Measurements from ENCODE around the gene BRCC3. TPM values are rescaled to one million over a fixed set of nuclear protein-coding genes. Genes with fewer than 3 reads are reported as not detected.
A peak's percentile ranks its signal among the peaks of the same experiment; 100 is the strongest.

Gene BRCC3
- 3.5 and 9.1 TPM in 2 replicates for total RNA-seq (2014; rRNA removed; shearing (Covaris generic); ENCODE audit: low replicate concordance)

- in situ Hi-C loops (cut with HindIII; ENCODE audit: low pct_unique_long_range_greater_than_20kb, low sequenced_read_pairs): no loop called here
- DNase-seq (ENCODE audit: low read depth): peak; percentile 60
These were observed at the start of gene BRCC3, which contains the start of the genes CMC4 and MTCP1 for GRCh38 chrX:155070975-155071693. BRCC3 (plus strand) TSS chrX:155071508; CDS start chrX:155071528, 20 bp downstream. CMC4 (minus strand) TSS chrX:155071136; CDS start chrX:155064023, 7,113 bp downstream. MTCP1 (minus strand) TSS chrX:155071136; CDS start chrX:155066010, 5,126 bp downstream.

DNA sequence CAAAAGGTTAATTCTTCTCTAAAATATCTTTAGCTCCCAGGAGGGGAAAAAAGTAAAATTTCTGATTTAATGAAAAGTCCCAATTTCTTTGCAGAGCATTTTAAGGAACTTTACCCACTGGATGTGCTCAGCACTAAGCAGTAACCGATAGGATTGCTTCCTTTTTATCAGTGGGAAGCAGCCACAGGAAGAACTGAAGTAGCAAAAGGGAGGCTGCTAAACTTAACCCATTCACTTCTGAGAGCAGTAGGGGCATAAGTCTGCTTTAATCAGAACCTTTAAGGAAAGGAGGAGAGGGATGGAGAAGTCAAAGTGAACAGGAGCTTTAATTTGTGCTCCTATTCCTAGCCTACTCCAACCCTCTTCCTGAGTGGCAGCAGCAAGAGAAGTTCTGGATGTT lies 48.7 kb upstream of the BRCC3 start, which contains the start of gene F8:
Gene F8, minus strand, starts transcription at position 139 of the 400 bp plus-strand sequence. CDS start 171 bp downstream, outside the sequence.
- no peak for DNase-seq (ENCODE audit: low read depth)
- in situ Hi-C loops (cut with HindIII; ENCODE audit: low pct_unique_long_range_greater_than_20kb, low sequenced_read_pairs): no loop called here

GRCh38 chrX:155023907-155024833 lies 47.1 kb upstream of the BRCC3 start:
- in situ Hi-C loops (cut with HindIII; ENCODE audit: low pct_unique_long_range_greater_than_20kb, low sequenced_read_pairs): no loop called here
- DNase-seq (ENCODE audit: low read depth): no peak

DNA sequence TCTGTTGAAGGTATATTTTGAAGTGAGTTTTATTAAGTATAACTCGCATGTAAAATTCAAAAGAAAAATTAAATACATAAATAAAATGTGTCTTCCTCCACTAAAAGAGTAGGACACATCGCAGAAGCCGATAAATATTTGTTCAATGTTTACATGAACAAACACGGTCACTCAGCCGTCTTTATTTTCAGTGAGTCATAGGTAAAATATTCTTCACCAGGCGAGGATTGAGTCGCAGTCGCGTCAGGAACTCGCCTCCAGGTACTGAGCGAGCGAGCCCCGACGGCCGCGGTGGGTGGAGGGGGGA lies 44.9 kb upstream of the BRCC3 start:
- DNase-seq (ENCODE audit: low read depth): no peak
- in situ Hi-C loops (cut with HindIII; ENCODE audit: low pct_unique_long_range_greater_than_20kb, low sequenced_read_pairs): no loop called here

DNA sequence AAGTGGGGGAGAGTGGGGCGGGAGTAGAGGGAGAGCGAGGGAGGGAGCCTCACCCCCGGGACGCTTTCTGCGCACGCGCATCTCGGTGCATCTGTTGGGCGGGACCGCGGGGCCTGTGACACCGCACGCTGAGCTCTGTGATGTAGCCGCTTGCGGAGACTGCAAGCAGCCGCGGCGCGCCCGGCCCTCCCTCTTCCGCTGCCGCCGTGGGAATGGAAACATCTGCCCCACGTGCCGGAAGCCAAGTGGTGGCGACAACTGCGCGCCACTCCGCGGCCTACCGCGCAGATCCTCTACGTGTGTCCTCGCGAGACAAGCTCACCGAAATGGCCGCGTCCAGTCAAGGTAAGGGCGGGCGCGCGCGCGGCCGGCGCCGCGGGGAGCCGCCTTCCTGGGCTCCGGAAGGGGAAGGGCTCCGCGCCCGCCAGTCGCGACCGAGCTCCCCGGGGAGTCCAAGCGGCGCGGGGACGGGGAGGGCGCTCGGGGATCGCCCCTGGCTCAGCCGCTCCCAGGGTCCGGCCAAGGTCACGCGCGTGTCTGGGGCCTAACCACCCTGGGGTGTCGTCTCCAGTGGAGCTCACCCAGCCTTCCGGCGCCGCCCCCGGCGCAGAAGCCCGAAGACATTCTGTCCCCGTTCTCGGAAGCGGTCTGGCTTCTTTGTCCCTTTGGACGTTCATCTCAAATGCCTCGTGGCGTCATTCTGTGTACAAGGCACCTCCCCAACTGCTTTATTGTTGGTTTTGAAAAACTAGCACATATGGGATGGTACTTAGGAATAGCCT lies 44.4 kb upstream of the BRCC3 start, which contains the start of gene FUNDC2:
Gene FUNDC2, plus strand, starts transcription at position 118 of the 782 bp plus-strand sequence. Its CDS starts 95 bp downstream, at position 213.
- in situ Hi-C loops (cut with HindIII; ENCODE audit: low pct_unique_long_range_greater_than_20kb, low sequenced_read_pairs): no loop called here
- DNase-seq (ENCODE audit: low read depth): peak; percentile 96

DNA sequence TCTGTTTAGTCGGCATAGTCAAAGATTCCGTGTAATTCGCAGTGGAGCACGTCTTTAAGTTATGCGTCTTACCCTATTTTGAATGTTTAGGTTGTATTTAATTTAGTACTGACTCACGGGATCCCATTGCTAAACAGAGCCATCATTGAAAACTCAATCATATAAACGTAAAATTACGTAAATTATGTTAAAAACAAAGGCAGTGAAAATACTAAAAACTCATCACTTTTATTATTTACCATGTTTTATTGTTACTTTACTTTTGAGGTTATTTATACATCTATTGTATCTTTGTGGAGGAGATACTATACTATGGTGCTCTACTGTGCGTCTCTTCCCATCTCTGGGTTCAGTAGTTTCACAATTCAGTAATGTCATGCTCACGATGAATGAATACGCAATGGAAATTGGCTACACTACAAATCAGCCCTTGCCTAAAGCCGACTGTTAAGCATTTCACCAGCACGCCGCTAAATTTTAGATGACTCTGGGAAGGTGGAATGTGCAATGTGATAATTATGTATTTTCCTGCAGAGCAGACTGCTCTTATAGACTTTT lies 43.7 kb upstream of the BRCC3 start:
- in situ Hi-C loops (cut with HindIII; ENCODE audit: low pct_unique_long_range_greater_than_20kb, low sequenced_read_pairs): no loop called here
- DNase-seq (ENCODE audit: low read depth): peak; percentile 40

DNA sequence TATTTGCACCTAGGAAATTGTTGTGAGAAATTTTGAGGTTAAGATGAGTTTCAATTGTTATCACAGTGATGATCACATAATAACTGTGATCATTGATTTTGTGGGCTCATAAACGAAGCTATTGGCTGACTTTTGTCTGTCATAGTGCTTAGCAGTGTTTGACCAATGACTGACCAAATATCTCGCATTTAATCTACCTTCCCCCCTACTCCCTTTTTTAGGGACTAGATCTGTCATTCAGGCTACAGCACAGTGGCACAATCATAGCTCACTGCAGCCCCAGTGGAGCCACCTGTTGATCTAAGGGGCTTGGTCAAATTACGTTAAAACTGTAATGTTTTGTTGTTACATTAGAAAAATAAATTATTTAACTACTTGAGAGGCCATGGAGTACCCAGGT lies 43.2 kb upstream of the BRCC3 start:
- no peak for DNase-seq (ENCODE audit: low read depth)
- in situ Hi-C loops (cut with HindIII; ENCODE audit: low pct_unique_long_range_greater_than_20kb, low sequenced_read_pairs): no loop called here

DNA sequence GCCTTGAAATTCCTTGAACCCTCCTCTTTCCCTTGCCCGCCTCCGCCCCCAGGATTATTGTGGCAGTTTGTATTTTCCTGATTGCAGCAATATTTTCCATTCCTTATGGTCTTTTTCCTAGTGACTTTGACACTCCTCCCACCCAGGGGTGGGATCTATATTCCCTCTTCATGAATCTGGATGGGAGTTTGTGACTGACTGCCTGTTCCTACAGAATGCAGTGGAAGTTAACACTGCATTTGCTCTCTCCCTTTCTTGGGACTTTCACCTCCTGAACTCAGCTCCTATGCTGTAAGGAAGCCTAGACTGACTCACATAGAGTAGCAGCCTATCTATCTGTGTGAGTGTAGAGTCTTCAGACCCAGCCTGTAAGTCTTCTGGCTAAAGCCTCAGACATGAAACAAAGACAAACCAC lies 42.4 kb upstream of the BRCC3 start:
- in situ Hi-C loops (cut with HindIII; ENCODE audit: low pct_unique_long_range_greater_than_20kb, low sequenced_read_pairs): no loop called here
- DNase-seq (ENCODE audit: low read depth): peak; percentile 26

- in situ Hi-C loops (cut with HindIII; ENCODE audit: low pct_unique_long_range_greater_than_20kb, low sequenced_read_pairs): no loop called here
- no peak for DNase-seq (ENCODE audit: low read depth)
These were observed 39.7 kb upstream of the BRCC3 start for GRCh38 chrX:155031657-155032056.

- in situ Hi-C loops (cut with HindIII; ENCODE audit: low pct_unique_long_range_greater_than_20kb, low sequenced_read_pairs): no loop called here
- no peak for DNase-seq (ENCODE audit: low read depth)
These were observed 35.6 kb upstream of the BRCC3 start for GRCh38 chrX:155035688-155036087.

DNA sequence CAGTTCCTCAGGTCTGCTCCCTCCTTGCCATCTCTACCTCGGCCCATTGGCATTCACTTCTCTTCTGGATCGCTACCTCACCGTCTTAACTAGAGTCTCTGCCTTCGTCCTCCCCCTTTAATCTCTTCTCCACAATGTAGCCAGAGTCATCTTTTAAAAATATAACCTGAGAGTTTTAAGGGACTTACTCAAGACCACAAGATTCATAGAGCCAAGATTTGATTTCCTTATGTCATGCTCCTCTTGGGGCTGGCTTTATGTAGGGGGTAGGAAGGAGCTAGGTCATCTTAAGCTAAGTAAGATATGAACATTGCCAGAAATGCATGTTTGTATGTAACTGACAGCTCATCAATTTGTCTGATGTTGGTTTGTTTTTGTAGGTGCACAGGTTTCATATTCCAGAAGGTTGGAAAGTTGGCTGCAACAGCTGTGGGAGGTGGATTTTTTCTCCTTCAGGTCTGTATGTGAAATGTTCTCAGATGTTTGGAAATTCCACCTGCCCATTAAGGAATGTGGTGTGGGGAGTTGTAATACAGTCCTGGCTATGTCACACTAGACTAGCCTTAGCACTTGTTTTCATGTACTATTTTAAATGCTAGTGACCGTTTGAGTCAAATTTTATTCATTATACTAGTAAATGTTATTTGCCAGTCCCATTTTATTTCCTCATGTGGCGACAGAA lies 25.0 kb upstream of the BRCC3 start:
- no peak for DNase-seq (ENCODE audit: low read depth)
- in situ Hi-C loops (cut with HindIII; ENCODE audit: low pct_unique_long_range_greater_than_20kb, low sequenced_read_pairs): no loop called here

GRCh38 chrX:155046811-155047528 lies 24.3 kb upstream of the BRCC3 start:
- in situ Hi-C loops (cut with HindIII; ENCODE audit: low pct_unique_long_range_greater_than_20kb, low sequenced_read_pairs): no loop called here
- no peak for DNase-seq (ENCODE audit: low read depth)

- DNase-seq (ENCODE audit: low read depth): no peak
- in situ Hi-C loops (cut with HindIII; ENCODE audit: low pct_unique_long_range_greater_than_20kb, low sequenced_read_pairs): no loop called here
These were observed 22.2 kb upstream of the BRCC3 start for GRCh38 chrX:155048977-155049619.

DNA sequence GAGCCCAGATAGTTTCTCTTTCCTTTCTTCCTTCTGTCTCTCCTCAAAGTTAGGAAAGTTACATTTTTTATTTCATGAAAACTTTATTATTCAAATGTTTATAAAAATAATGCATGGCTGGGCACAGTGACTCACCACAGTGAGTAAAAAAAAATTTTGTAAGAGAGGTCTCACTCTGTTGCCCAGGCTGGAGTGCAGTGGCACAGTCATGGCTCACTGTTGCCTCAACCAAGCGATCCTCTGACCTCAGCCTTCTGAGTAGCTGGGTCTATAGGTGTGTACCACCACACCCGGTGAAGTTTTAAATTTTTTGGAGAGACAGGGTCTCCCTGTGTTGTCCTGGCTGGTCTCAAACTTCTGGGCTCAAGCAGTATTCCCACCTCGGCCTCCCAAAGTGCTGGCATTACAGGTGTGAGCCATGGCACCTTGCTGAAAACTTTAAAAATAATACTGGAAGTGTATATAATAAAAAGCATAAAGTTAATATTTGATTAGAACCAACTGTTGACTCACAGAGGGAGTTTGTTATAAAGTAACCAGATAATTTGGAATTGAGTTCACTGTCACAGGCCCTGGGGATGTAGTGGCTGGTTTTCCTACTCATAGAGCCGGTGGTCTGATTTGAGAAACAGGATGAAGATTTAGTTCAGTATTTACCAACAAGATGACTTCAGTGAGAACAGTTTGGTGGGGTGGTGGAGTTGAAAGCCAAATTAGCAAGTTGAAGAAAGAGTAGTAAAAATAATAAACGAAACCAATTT lies 18.4 kb upstream of the BRCC3 start:
- peak; percentile 69 for DNase-seq (ENCODE audit: low read depth)
- in situ Hi-C loops (cut with HindIII; ENCODE audit: low pct_unique_long_range_greater_than_20kb, low sequenced_read_pairs): no loop called here

DNA sequence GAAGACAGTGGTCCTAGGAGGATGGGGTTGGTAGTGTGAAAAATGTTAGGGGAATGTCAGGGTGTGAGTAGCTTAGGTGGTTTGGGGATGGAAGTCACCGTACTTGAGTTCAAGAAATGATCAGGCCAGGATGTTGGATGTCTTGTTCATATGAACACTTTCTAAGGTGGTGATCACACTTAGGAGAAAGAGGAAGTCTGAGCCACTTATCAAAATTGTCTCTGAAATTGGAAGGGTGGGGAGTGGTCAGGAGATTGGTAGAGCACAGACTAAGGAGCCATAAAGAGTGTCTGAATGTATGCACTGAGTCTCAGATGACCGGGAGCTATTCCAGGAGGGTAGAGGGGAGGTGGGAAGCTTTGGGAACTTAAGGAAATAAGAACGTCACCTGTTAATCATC lies 17.7 kb upstream of the BRCC3 start:
- in situ Hi-C loops (cut with HindIII; ENCODE audit: low pct_unique_long_range_greater_than_20kb, low sequenced_read_pairs): no loop called here
- no peak for DNase-seq (ENCODE audit: low read depth)

GRCh38 chrX:155054255-155054654 lies 17.1 kb upstream of the BRCC3 start:
- in situ Hi-C loops (cut with HindIII; ENCODE audit: low pct_unique_long_range_greater_than_20kb, low sequenced_read_pairs): no loop called here
- DNase-seq (ENCODE audit: low read depth): no peak
